Liver (tissue), 3 donors: ENCODE data around the gene PSMA1.

ENCODE experiments used
- ATF3 ChIP-seq: IDR thresholded peaks from 2 replicates; pipeline ENCODE4 v1.6.1; 2016; ENCODE audit warnings: antibody characterized with exemption
- CTCF ChIP-seq: fragments of 150-350 bp; IDR thresholded peaks from 2 replicates; pipeline ENCODE4 v1.5.1; 2017; ENCODE audit warnings: improper control_type of control experiment, low read depth, low read length; ENCODE audit not compliant: missing input control
- GABPA ChIP-seq, 2 donors: IDR thresholded peaks in 1 of 2; conservative IDR thresholded peaks in 1 of 2; 2 replicates each; pipeline ENCODE4 v1.6.1; 2016; ENCODE audit warnings: antibody characterized with exemption in 2 of 2, mild to moderate bottlenecking in 1 of 2, moderate library complexity in 1 of 2
- donor health status: healthy.
- donor health status: healthy.

- no peak for TF ChIP-seq GABPA (IDR thresholded peaks at IDR 0.05 in 1 of 2, conservative IDR thresholded peaks at IDR 0.05 in 1 of 2)
- TF ChIP-seq ATF3, result no peak
- TF ChIP-seq CTCF, result no peak
Measured at GRCh38 chr11:14565845-14566244, 45.7 kb upstream of the PSMA1 start.
